HepG2 (cell line): ENCODE results near the gene EPDR1. TPM values are rescaled to one million over a fixed set of nuclear protein-coding genes. Genes with fewer than 3 reads are reported as not detected.

Experiments
- ELF3 ChIP-seq: IDR thresholded peaks from 2 replicates; pipeline ENCODE4 v1.6.1; 2016; ENCODE audit warnings: missing genetic modification reagents, missing compliant biosample characterization
- HOXD1 ChIP-seq: sonication (generic); formaldehyde crosslinking; IDR thresholded peaks from 2 replicates; pipeline ENCODE4 v1.5.0; 2020; ENCODE audit warnings: missing genetic modification reagents
- JARID2 ChIP-seq: sonication (generic); formaldehyde crosslinking; IDR thresholded peaks from 2 replicates; pipeline ENCODE4 v1.8.1; 2023; ENCODE audit warnings: missing genetic modification reagents, inconsistent platforms; ENCODE audit not compliant: insufficient replicate concordance
- MAFK ChIP-seq, 2 experiments: IDR thresholded peaks in 1 of 2; conservative IDR thresholded peaks in 1 of 2; 2 replicates each; pipeline ENCODE4 v1.6.1; 2011; ENCODE audit warnings: improper control_type of control experiment in 2 of 2, low read length in 2 of 2
- MED13 ChIP-seq: sonication (generic); formaldehyde crosslinking; IDR thresholded peaks from 2 replicates; pipeline ENCODE4 v1.5.0; 2020; ENCODE audit warnings: missing genetic modification reagents
- MEF2D ChIP-seq: sonication (generic); formaldehyde crosslinking; IDR thresholded peaks from 2 replicates; pipeline ENCODE4 v1.5.1; 2020; ENCODE audit warnings: mild to moderate bottlenecking, missing genetic modification reagents
- MYC ChIP-seq: sonication (generic); formaldehyde crosslinking; IDR thresholded peaks from 2 replicates; pipeline ENCODE4 v1.9.0; 2021; ENCODE audit warnings: missing genetic modification reagents, borderline replicate concordance
- PATZ1 ChIP-seq: sonication (generic); formaldehyde crosslinking; IDR thresholded peaks from 2 replicates; pipeline ENCODE4 v1.4.0; 2020; ENCODE audit warnings: missing genetic modification reagents
- PHF20 ChIP-seq: sonication (generic); formaldehyde crosslinking; IDR thresholded peaks from 2 replicates; pipeline ENCODE4 v1.5.0; 2020; ENCODE audit warnings: mild to moderate bottlenecking, missing genetic modification reagents
- POLR2AphosphoS5 ChIP-seq: IDR thresholded peaks from 2 replicates; pipeline ENCODE4 v1.6.1; 2012; ENCODE audit warnings: low read depth, low read length
- PRPF4 ChIP-seq: fragments of 200-400 bp; formaldehyde crosslinking; IDR thresholded peaks from 2 replicates; pipeline ENCODE4 v1.6.1; 2016; ENCODE audit warnings: low read length, low read depth; ENCODE audit not compliant: poor library complexity, severe bottlenecking
- RFXANK ChIP-seq: IDR thresholded peaks from 2 replicates; pipeline ENCODE4 v1.6.1; 2016
- RXRA ChIP-seq: sonication (generic); formaldehyde crosslinking; IDR thresholded peaks from 2 replicates; pipeline ENCODE4 v1.5.1; 2020; ENCODE audit warnings: missing genetic modification reagents
- XBP1 ChIP-seq: sonication (generic); formaldehyde crosslinking; IDR thresholded peaks from 2 replicates; pipeline ENCODE4 v1.5.0; 2020; ENCODE audit warnings: missing genetic modification reagents
- ZIK1 ChIP-seq: sonication (generic); formaldehyde crosslinking; IDR thresholded peaks from 2 replicates; pipeline ENCODE4 v1.5.0; 2020; ENCODE audit warnings: mild to moderate bottlenecking, low read depth, missing genetic modification reagents, borderline replicate concordance
- ZNF350 ChIP-seq: sonication (generic); formaldehyde crosslinking; IDR thresholded peaks from 2 replicates; pipeline ENCODE4 v1.4.0; 2020; ENCODE audit warnings: mild to moderate bottlenecking, low read depth, missing genetic modification reagents, borderline replicate concordance
- ZNF564 ChIP-seq: sonication (generic); formaldehyde crosslinking; IDR thresholded peaks from 2 replicates; pipeline ENCODE4 v1.8.1; 2023; ENCODE audit warnings: mild to moderate bottlenecking, missing genetic modification reagents
- ZNF574 ChIP-seq: sonication (generic); formaldehyde crosslinking; IDR thresholded peaks from 2 replicates; pipeline ENCODE4 v1.4.0; 2020; ENCODE audit warnings: missing genetic modification reagents
- ZNF678 ChIP-seq: sonication (generic); formaldehyde crosslinking; IDR thresholded peaks from 2 replicates; pipeline ENCODE4 v1.4.0; 2020; ENCODE audit warnings: mild to moderate bottlenecking, missing genetic modification reagents
- ZSCAN5A ChIP-seq: sonication (generic); formaldehyde crosslinking; IDR thresholded peaks from 2 replicates; pipeline ENCODE4 v1.8.0; 2022; ENCODE audit warnings: mild to moderate bottlenecking, missing genetic modification reagents, borderline replicate concordance
- ZXDC ChIP-seq: sonication (generic); formaldehyde crosslinking; IDR thresholded peaks from 2 replicates; pipeline ENCODE4 v1.5.0; 2020; ENCODE audit warnings: mild to moderate bottlenecking, missing genetic modification reagents
- polyA plus RNA-seq, 8 experiments: library from polyadenylated mRNA; depleted of rRNA in 3 of 8; stranded (reverse) in 7 of 8; unstranded in 1 of 8; fragments of >200 nt; fragmentation: Illumina TruSeq in 4 of 8; extraction: Trizol in 4 of 8; gene quantifications; 2 replicates each; pipeline versions ENCODE4 v1.2.1 to v1.2.3, GENCODE V29; 2011 to 2016; ENCODE audit warnings: low read depth in 4 of 8, missing spikeins in 1 of 8, mixed read lengths in 1 of 8; ENCODE audit not compliant: insufficient read depth in 1 of 8
- total RNA-seq, 5 experiments: library from RNA; depleted of rRNA; stranded (reverse); fragments of >200 nt; fragmentation: Illumina TruSeq; extraction: Trizol; gene quantifications; 2 replicates each; pipeline ENCODE4 v1.2.3, GENCODE V29; 2016; ENCODE audit warnings: low read depth in 1 of 5

The EPDR1 gene
- total and polyA plus RNA-seq, 2 of the 13 experiments (the other 11 are each of a cell fraction or from before 2014, with no cell fraction given), result 38.3 to 50.2 TPM

GRCh38 chr7:37942934-37943610, 22.6 kb downstream of the EPDR1 start (continued):
- no peak; the same call in 1 of the 2 replicates for TF ChIP-seq ZXDC (CRISPR knock-in tag)
- TF ChIP-seq ZNF350 (CRISPR knock-in tag), result peak; percentile 97
- TF ChIP-seq ELF3 (CRISPR knock-in tag), result peak; percentile 92
- TF ChIP-seq JARID2 (CRISPR knock-in tag), result peak; percentile 44
- peak; percentile 42; the same call in 1 of the 2 replicates for TF ChIP-seq PHF20 (CRISPR knock-in tag)
- peak; percentile 76; the same call in 1 of the 2 replicates for TF ChIP-seq MYC (CRISPR knock-in tag)
- TF ChIP-seq ZNF574 (CRISPR knock-in tag), result peak; percentile 91; the same call in 1 of the 2 replicates
- TF ChIP-seq XBP1 (CRISPR knock-in tag), result no peak; the same call in 1 of the 2 replicates
- TF ChIP-seq MAFK (conservative IDR thresholded peaks at IDR 0.05 in 1 of 2, IDR thresholded peaks at IDR 0.05 in 1 of 2; ENCODE audit: low read length in 2 of 2), result 0 out of 4 replicates have a peak, but pooled peaks of 1 of the 2 experiments have one; percentile 3
- no peak for TF ChIP-seq ZNF678
- no peak; the same call in 1 of the 2 replicates for TF ChIP-seq MED13 (CRISPR knock-in tag)
- no peak; the same call in 1 of the 2 replicates for TF ChIP-seq POLR2AphosphoS5
- TF ChIP-seq ZSCAN5A, result peak; percentile 96; the same call in 1 of the 2 replicates
- no peak for TF ChIP-seq PRPF4
- no peak for TF ChIP-seq ZNF564
- TF ChIP-seq PATZ1 (CRISPR knock-in tag), result peak; percentile 96
- peak; percentile 97 for TF ChIP-seq MEF2D (CRISPR knock-in tag)
- no peak; the same call in none of the 2 replicates for TF ChIP-seq HOXD1 (CRISPR knock-in tag)
- TF ChIP-seq RXRA (CRISPR knock-in tag), result peak; percentile 100
- TF ChIP-seq RFXANK, result peak; percentile 89; the same call in 1 of the 2 replicates
- TF ChIP-seq ZIK1 (CRISPR knock-in tag), result 0 out of 2 replicates have a peak, but pooled peaks have one; percentile 28
